GM12878 (cell line): Measurements from ENCODE around the gene DOCK1. TPM values are rescaled to one million over a fixed set of nuclear protein-coding genes. Genes with fewer than 3 reads are reported as not detected.

Experiments used
- ATAC-seq: fragments of 200-7000 bp; cut with Tn5 transposase; 3 replicates; pipeline ENCODE4 v1.9.1; 2020; ENCODE audit warnings: mild to moderate bottlenecking, moderate library complexity
- BruUV-seq: library from RNA; stranded (reverse); fragments of 400-500 nt; replicated peaks from 2 replicates; lab custom pipeline; 2021; lab: Mats Ljungman, UMichigan
- CTCF ChIA-PET: fragments of 300-600 bp; sonication (Branson Sonifier 250); formaldehyde crosslinking; extraction: SDS; loops from one replicate; lab custom pipeline; 2021; ENCODE audit warnings: inconsistent platforms; lab: Yijun Ruan, JAX
- POLR2A ChIA-PET: fragments of 350-600 bp; formaldehyde crosslinking; extraction: SDS; loops from one replicate; lab custom pipeline; 2021; ENCODE audit warnings: inconsistent platforms; lab: Charles Lee
- RAD21 ChIA-PET: fragments of 300-600 bp; sonication (Branson Sonifier 250); formaldehyde crosslinking; loops from one replicate; lab custom pipeline; 2023; ENCODE audit warnings: antibody characterized with exemption; ENCODE audit not compliant: unreplicated experiment; lab: Charles Lee
- SMC1A ChIA-PET: fragments of 300-600 bp; sonication (Branson Sonifier 250); formaldehyde crosslinking; loops from one replicate; lab custom pipeline; 2023; ENCODE audit not compliant: unreplicated experiment, uncharacterized antibody; lab: Charles Lee
- DNase-seq: peaks from one replicate; pipeline ENCODE4 v3.0.0-alpha.2; 2011; ENCODE audit warnings: low read depth, low spot score
- FAIRE-seq: peaks from 3 replicates; lab custom pipeline; 2011; peaks lifted over from hg19 to GRCh38; lab: Jason Lieb, UNC
- H2AFZ ChIP-seq: 2 replicates; pipeline ENCODE4 v1.6.0; 2011; ENCODE audit warnings: low read depth, low read length, control low read depth; ENCODE audit not compliant: control insufficient read depth
- H3K27ac ChIP-seq: 2 replicates; pipeline ENCODE4 v1.5.1; 2011; ENCODE audit warnings: control low read depth; ENCODE audit not compliant: control insufficient read depth, insufficient read depth
- H3K27me3 ChIP-seq, 2 experiments: replicated peaks in 1 of 2; 2 replicates each; pipeline versions ENCODE4 v1.6.0 to v1.6.1; 2011; ENCODE audit warnings: low read length in 1 of 2; ENCODE audit not compliant: control insufficient read depth in 2 of 2, insufficient read depth in 2 of 2
- H3K36me3 ChIP-seq, 2 experiments: 2 replicates each; pipeline ENCODE4 v1.5.1; 2011; ENCODE audit warnings: low read length in 1 of 2; ENCODE audit not compliant: control insufficient read depth in 2 of 2, insufficient read depth in 2 of 2
- H3K4me1 ChIP-seq: 2 replicates; pipeline ENCODE4 v1.6.1; 2011; ENCODE audit warnings: mild to moderate bottlenecking, low read length, moderate library complexity, mixed read lengths; ENCODE audit not compliant: control insufficient read depth, insufficient read depth
- H3K4me2 ChIP-seq: 2 replicates; pipeline ENCODE4 v1.6.0; 2011; ENCODE audit warnings: control low read depth; ENCODE audit not compliant: control insufficient read depth, insufficient read depth
- H3K4me3 ChIP-seq: fragments of 200-600 bp; sonication (generic); 2 replicates; pipeline ENCODE4 v1.5.1; 2016
- H3K79me2 ChIP-seq: 2 replicates; pipeline ENCODE4 v1.6.0; 2011; ENCODE audit warnings: low read length; ENCODE audit not compliant: control insufficient read depth, insufficient read depth
- H3K9ac ChIP-seq: 2 replicates; pipeline ENCODE4 v1.8.0; 2011; ENCODE audit warnings: low read length, control low read depth, mixed read lengths; ENCODE audit not compliant: control insufficient read depth, insufficient read depth
- H3K9me3 ChIP-seq: replicated peaks from 3 replicates; pipeline ENCODE4 v1.5.1; 2011; ENCODE audit warnings: mild to moderate bottlenecking, low read length; ENCODE audit not compliant: control insufficient read depth, insufficient read depth
- H4K20me1 ChIP-seq: 2 replicates; pipeline ENCODE4 v1.6.0; 2011; ENCODE audit not compliant: control insufficient read depth, insufficient read depth
- CHD2 ChIP-seq: IDR thresholded peaks from 2 replicates; pipeline ENCODE4 v1.6.1; 2011; ENCODE audit warnings: low read depth, low read length, improper control_type of control experiment, borderline replicate concordance
- DPF2 ChIP-seq: fragments of 450-650 bp; IDR thresholded peaks from 2 replicates; pipeline ENCODE4 v1.6.1; 2017; ENCODE audit warnings: mild to moderate bottlenecking
- E2F4 ChIP-seq: IDR thresholded peaks from 2 replicates; pipeline ENCODE4 v1.6.1; 2012; ENCODE audit warnings: low read depth, low read length, improper control_type of control experiment
- FOXM1 ChIP-seq: IDR thresholded peaks from 2 replicates; pipeline ENCODE4 v1.6.1; 2012; ENCODE audit warnings: low read depth, mild to moderate bottlenecking, inconsistent platforms, low read length, moderate library complexity
- GABPA ChIP-seq: IDR thresholded peaks from 2 replicates; pipeline ENCODE4 v1.6.1; 2014; ENCODE audit warnings: antibody characterized with exemption, low read depth, mild to moderate bottlenecking, inconsistent platforms
- HDGF ChIP-seq: fragments of 450-650 bp; IDR thresholded peaks from 2 replicates; pipeline ENCODE4 v1.6.1; 2016; ENCODE audit warnings: antibody characterized with exemption
- KAT2A ChIP-seq: conservative IDR thresholded peaks from 2 replicates; pipeline ENCODE4 v1.6.1; 2011; ENCODE audit warnings: low read depth, low read length; ENCODE audit not compliant: control insufficient read depth
- KLF5 ChIP-seq: fragments of 450-650 bp; IDR thresholded peaks from 2 replicates; pipeline ENCODE4 v1.6.1; 2014; ENCODE audit warnings: mild to moderate bottlenecking; ENCODE audit not compliant: partially characterized antibody
- NRF1 ChIP-seq: conservative IDR thresholded peaks from 2 replicates; pipeline ENCODE4 v1.6.1; 2011; ENCODE audit warnings: mild to moderate bottlenecking, low read depth, low read length, improper control_type of control experiment
- PAX8 ChIP-seq: fragments of 450-650 bp; IDR thresholded peaks from 2 replicates; pipeline ENCODE4 v1.6.1; 2017; ENCODE audit warnings: mild to moderate bottlenecking, moderate library complexity
- RAD21 ChIP-seq: IDR thresholded peaks from 2 replicates; pipeline ENCODE4 v1.6.1; 2011; ENCODE audit warnings: mild to moderate bottlenecking, low read depth, low read length, moderate library complexity; ENCODE audit not compliant: insufficient read depth
- RBBP5 ChIP-seq: fragments of 200-600 bp; sonication (generic); conservative IDR thresholded peaks from 2 replicates; pipeline ENCODE4 v1.6.1; 2016
- RCOR1 ChIP-seq: conservative IDR thresholded peaks from 2 replicates; pipeline ENCODE4 v1.6.1; 2012; ENCODE audit warnings: low read depth, low read length, improper control_type of control experiment
- RUNX3 ChIP-seq: IDR thresholded peaks from 2 replicates; pipeline ENCODE4 v1.6.1; 2012; ENCODE audit warnings: low read length, inconsistent platforms
- SREBF1 ChIP-seq: IDR thresholded peaks from 2 replicates; pipeline ENCODE4 v1.6.1; 2012; ENCODE audit warnings: mild to moderate bottlenecking, low read length
- SUPT20H ChIP-seq: IDR thresholded peaks from 2 replicates; pipeline ENCODE4 v1.6.1; 2011; ENCODE audit warnings: low read depth, mild to moderate bottlenecking, low read length, moderate library complexity, borderline replicate concordance; ENCODE audit not compliant: control insufficient read depth
- TCF3 ChIP-seq: IDR thresholded peaks from 2 replicates; pipeline ENCODE4 v1.6.1; 2012; ENCODE audit warnings: low read depth, mild to moderate bottlenecking, low read length, borderline replicate concordance; ENCODE audit not compliant: insufficient read depth
- WGBS: methylation state at CpG from one replicate; pipeline ENCODE4 v1.1.6; 2016; ENCODE audit warnings: low lambda C conversion rate; ENCODE audit not compliant: insufficient replicate concordance, insufficient coverage; ENCODE audit errors: missing lambda C conversion rate; 5-methylcytosine and 5-hydroxymethylcytosine counted together
- in situ Hi-C: fragments of 300-500 bp; cut with MboI; formaldehyde crosslinking; loops from 9 replicates; pipeline ENCODE4 v1.14.3; 2018; ENCODE audit warnings: mixed read lengths
- intact Hi-C: fragments of 100-400 bp; cut with micrococcal nuclease; formaldehyde crosslinking; loops from one replicate; pipeline ENCODE4 v1.14.2; 2022; ENCODE audit not compliant: unreplicated experiment
- polyA plus RNA-seq, 11 experiments: library from polyadenylated mRNA; depleted of rRNA in 4 of 11; unstranded in 6 of 11; stranded (reverse) in 5 of 11; fragments of >200 nt; fragmentation: Nextera tagmentation in 4 of 11; fragmentation: Illumina TruSeq in 1 of 11; extraction: Ambion mirVana in 4 of 11; extraction: Trizol in 1 of 11; gene quantifications; 1 replicate in 1 of 11; 2 replicates in 10 of 11; pipeline versions ENCODE4 v1.2.1 to v1.2.3, GENCODE V29; 2011 to 2016; ENCODE audit warnings: inconsistent platforms in 2 of 11, missing spikeins in 2 of 11, low read depth in 1 of 11
- total RNA-seq, 4 experiments: library from RNA; depleted of rRNA in 3 of 4; stranded (reverse); fragments of >200 nt in 3 of 4; fragmentation: Illumina TruSeq in 1 of 4; extraction: Trizol in 1 of 4; gene quantifications; 2 replicates each; pipeline versions ENCODE4 v1.2.1 to v1.2.3, GENCODE V29; 2013 to 2021
- TF ChIP-seq, protein P1 (sequence below): fragments of 450-650 bp; IDR thresholded peaks from 2 replicates; pipeline ENCODE4 v1.6.1; 2016; ENCODE audit warnings: mild to moderate bottlenecking, moderate library complexity, borderline replicate concordance

The DOCK1 gene
- total and polyA plus RNA-seq, 10 of the 15 experiments (the other 5 are each of a cell fraction or from before 2014, with no cell fraction given) = 0.05 to 0.18 TPM; not detected in 8

GRCh38 chr10:126997801-126998590, 92.8 kb downstream of the DOCK1 start:
- in situ Hi-C loops = no loop called here
- WGBS = 33% methylated on average over 8 of the region's 8 CpGs

More at GRCh38 chr10:126997801-126998590, 92.8 kb downstream of the DOCK1 start:
- ChIA-PET SMC1A (no interaction called here), CTCF (no interaction called here), POLR2A (no interaction called here), RAD21 (no interaction called here)
- intact Hi-C loops = no loop called here
- TF ChIP-seq, protein P1, sequence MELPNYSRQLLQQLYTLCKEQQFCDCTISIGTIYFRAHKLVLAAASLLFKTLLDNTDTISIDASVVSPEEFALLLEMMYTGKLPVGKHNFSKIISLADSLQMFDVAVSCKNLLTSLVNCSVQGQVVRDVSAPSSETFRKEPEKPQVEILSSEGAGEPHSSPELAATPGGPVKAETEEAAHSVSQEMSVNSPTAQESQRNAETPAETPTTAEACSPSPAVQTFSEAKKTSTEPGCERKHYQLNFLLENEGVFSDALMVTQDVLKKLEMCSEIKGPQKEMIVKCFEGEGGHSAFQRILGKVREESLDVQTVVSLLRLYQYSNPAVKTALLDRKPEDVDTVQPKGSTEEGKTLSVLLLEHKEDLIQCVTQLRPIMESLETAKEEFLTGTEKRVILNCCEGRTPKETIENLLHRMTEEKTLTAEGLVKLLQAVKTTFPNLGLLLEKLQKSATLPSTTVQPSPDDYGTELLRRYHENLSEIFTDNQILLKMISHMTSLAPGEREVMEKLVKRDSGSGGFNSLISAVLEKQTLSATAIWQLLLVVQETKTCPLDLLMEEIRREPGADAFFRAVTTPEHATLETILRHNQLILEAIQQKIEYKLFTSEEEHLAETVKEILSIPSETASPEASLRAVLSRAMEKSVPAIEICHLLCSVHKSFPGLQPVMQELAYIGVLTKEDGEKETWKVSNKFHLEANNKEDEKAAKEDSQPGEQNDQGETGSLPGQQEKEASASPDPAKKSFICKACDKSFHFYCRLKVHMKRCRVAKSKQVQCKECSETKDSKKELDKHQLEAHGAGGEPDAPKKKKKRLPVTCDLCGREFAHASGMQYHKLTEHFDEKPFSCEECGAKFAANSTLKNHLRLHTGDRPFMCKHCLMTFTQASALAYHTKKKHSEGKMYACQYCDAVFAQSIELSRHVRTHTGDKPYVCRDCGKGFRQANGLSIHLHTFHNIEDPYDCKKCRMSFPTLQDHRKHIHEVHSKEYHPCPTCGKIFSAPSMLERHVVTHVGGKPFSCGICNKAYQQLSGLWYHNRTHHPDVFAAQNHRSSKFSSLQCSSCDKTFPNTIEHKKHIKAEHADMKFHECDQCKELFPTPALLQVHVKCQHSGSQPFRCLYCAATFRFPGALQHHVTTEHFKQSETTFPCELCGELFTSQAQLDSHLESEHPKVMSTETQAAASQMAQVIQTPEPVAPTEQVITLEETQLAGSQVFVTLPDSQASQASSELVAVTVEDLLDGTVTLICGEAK = no peak
- TF ChIP-seq RCOR1 (no peak), SREBF1 (no peak), RAD21 (no peak), RUNX3 (no peak), GABPA (no peak), DPF2 (no peak), KLF5 (no peak), NRF1 (no peak), E2F4 (no peak), PAX8 (no peak), HDGF (no peak), SUPT20H (no peak), FOXM1 (no peak), RBBP5 (no peak), KAT2A (no peak), CHD2 (no peak), TCF3 (no peak)
- Histone ChIP-seq H4K20me1 (no peaks in the 10 kb centered on the region), H3K9ac (no peak overlapping the region), H3K27me3 (no peaks in the 10 kb centered on the region), H2AFZ (no peak overlapping the region), H3K27ac (no peak overlapping the region), H3K36me3 (no peaks in the 10 kb centered on the region), H3K4me1 (no peaks in the 10 kb centered on the region), H3K79me2 (no peaks in the 10 kb centered on the region), H3K9me3 (no peaks in the 10 kb centered on the region; the same call in 2 of the 3 replicates), H3K4me3 (no peak overlapping the region), H3K4me2 (no peak overlapping the region)
- no peak for DNase-seq
- no TSS peak for BruUV-seq
- no peak for FAIRE-seq
- no peak for ATAC-seq
